ENCODE results near the gene CCDC30.

DNA sequence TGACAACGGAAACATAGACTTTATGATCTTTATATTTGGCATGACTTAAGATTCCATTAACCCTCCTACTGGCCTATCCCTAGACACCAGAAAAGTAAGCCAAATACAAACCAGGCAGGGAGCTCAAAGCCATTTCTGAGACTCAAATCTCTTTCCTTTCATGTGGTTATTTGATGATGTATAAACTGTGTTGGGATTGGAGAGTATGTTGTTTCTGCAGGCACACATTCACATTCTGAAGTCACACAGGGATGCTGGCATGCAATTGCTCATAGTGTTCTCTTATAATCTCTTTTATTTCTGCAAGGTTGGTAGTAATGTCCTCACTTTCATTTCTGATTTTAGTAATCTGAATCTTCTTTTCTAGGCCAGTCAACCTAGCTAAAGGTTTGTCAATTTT is 13.0 kb upstream of the CCDC30 start:
- TF ChIP-seq, protein P1, sequence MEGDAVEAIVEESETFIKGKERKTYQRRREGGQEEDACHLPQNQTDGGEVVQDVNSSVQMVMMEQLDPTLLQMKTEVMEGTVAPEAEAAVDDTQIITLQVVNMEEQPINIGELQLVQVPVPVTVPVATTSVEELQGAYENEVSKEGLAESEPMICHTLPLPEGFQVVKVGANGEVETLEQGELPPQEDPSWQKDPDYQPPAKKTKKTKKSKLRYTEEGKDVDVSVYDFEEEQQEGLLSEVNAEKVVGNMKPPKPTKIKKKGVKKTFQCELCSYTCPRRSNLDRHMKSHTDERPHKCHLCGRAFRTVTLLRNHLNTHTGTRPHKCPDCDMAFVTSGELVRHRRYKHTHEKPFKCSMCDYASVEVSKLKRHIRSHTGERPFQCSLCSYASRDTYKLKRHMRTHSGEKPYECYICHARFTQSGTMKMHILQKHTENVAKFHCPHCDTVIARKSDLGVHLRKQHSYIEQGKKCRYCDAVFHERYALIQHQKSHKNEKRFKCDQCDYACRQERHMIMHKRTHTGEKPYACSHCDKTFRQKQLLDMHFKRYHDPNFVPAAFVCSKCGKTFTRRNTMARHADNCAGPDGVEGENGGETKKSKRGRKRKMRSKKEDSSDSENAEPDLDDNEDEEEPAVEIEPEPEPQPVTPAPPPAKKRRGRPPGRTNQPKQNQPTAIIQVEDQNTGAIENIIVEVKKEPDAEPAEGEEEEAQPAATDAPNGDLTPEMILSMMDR (IDR thresholded peaks at IDR 0.05; ENCODE audit: low read depth, low read length) = no peak
- TF ChIP-seq POLR2A (IDR thresholded peaks at IDR 0.05; ENCODE audit: extremely low read depth, insufficient read length) (no peak), MYC (IDR thresholded peaks at IDR 0.05; ENCODE audit: low read depth, low read length) (no peak)
- TF ChIP-seq, protein P2, sequence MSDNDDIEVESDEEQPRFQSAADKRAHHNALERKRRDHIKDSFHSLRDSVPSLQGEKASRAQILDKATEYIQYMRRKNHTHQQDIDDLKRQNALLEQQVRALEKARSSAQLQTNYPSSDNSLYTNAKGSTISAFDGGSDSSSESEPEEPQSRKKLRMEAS (IDR thresholded peaks at IDR 0.05; ENCODE audit: low read depth, low read length) = no peak
